ENCODE data around the gene SLC23A3.

The SLC23A3 gene

GRCh38 chr2:219214141-219214540 lies 44.3 kb upstream of the SLC23A3 start:
- DNase-seq (ENCODE audit: low spot score) = no peak
- TF ChIP-seq CTCF (IDR thresholded peaks at IDR 0.05; ENCODE audit: extremely low read depth, missing control alignments) = no peak

DNA sequence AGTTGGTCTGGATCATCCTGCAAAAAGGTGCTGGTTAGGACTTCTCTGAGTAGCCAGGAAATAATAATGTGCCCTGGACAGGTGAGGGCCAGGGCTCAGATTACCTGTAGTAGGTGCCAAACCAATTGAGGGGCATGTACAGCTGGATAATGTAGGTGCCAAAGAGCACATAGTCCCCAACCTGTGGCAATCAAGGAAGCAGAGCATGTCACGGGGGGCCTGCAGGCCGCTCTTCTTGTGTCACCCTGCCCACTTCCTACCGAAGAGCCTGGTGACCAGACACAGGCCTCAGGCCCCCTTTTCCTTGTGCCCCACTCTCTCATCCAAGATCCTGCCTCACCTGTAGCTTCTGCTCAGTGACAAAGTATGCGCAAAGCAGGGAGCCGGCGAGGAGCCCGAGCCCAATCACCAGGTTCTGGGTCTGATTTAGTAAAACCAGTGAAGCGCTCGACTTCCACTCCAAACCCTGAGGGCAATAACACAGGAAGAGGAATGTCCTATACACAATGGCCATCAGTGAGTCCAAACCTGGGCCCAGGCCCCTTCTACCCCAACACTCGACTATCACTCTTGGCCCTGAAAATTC lies 43.8 kb upstream of the SLC23A3 start:
- no peak for DNase-seq (ENCODE audit: low spot score)

DNA sequence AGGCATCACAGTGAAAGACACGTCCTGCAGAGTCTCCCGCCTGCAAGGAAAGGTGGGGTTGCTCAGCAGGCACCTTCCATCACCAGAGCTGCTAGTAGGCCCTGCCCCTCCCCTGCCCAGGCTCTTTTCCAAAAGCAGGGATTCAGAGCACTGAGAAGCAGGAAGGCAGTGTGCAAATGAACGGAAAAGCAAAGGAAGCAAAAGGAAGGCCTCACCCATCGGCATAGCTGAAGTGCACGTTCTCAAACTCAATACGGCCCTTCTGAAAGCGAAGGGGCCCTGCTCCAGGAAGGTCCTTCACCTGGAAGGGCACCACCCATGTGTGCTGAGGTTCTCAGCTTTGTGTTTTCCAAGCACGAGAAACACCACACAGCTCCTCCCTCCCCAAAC lies 43.2 kb upstream of the SLC23A3 start:
- no peak for DNase-seq (ENCODE audit: low spot score)
- no peak for TF ChIP-seq CTCF (IDR thresholded peaks at IDR 0.05; ENCODE audit: extremely low read depth, missing control alignments)

More for the DNA sequence above, 43.8 kb upstream of the SLC23A3 start:
- TF ChIP-seq CTCF (IDR thresholded peaks at IDR 0.05; ENCODE audit: extremely low read depth, missing control alignments) = no peak

DNA sequence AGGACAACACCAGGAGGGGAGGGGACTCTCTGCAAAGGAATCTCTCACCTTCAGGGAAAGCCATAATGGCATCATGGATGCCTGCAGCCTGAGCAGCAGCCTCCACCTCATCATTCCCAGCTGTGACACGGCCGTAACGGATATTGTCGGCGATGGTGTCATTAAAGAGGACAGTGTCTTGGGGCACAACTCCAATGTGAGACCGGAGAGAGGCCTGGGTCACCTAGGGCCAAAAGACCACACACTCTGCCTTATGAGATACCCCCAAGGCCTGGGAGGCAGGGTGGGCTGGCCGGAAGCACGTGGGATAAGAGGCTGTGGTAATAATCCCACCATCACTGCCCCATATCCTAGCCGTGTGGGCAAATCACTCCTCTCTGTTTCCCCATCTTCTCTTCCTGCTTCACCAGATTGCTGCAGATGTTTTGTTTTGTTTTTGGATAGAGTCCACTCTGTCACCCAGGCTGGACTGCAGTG lies 41.1 kb upstream of the SLC23A3 start:
- DNase-seq (ENCODE audit: low spot score) = no peak
- no peak for TF ChIP-seq CTCF (IDR thresholded peaks at IDR 0.05; ENCODE audit: extremely low read depth, missing control alignments)

GRCh38 chr2:219210196-219210885 lies 40.5 kb upstream of the SLC23A3 start:
- DNase-seq (ENCODE audit: low spot score) = no peak
- no peak for TF ChIP-seq CTCF (IDR thresholded peaks at IDR 0.05; ENCODE audit: extremely low read depth, missing control alignments)

- TF ChIP-seq CTCF (IDR thresholded peaks at IDR 0.05; ENCODE audit: extremely low read depth, missing control alignments) = no peak
- DNase-seq (ENCODE audit: low spot score) = no peak
Measured at GRCh38 chr2:219209236-219210195, 39.7 kb upstream of the SLC23A3 start.

All from GM20000 (cell line).